SK-N-SH treated with all-trans-retinoic acid at 6 μM for 48 hours (cell line): ENCODE results near the gene EPN2.

Experiments used
- PPARA ChIP-seq: fragments of 250-450 bp; sonication (Bioruptor Pico); IDR thresholded peaks from 2 replicates; pipeline ENCODE4 v1.5.0; 2020; ENCODE audit warnings: mild to moderate bottlenecking, borderline replicate concordance
- RARB ChIP-seq: fragments of 250-450 bp; sonication (Bioruptor Pico); IDR thresholded peaks from 2 replicates; pipeline ENCODE4 v1.8.0; 2021; ENCODE audit warnings: mild to moderate bottlenecking, moderate library complexity
- SNAI2 ChIP-seq: fragments of 250-450 bp; sonication (Bioruptor Pico); IDR thresholded peaks from 2 replicates; pipeline ENCODE4 v1.5.0; 2020; ENCODE audit warnings: mild to moderate bottlenecking, moderate library complexity
- ZFP3 ChIP-seq: fragments of 250-450 bp; sonication (Bioruptor Pico); IDR thresholded peaks from 2 replicates; pipeline ENCODE4 v1.5.0; 2020; ENCODE audit warnings: mild to moderate bottlenecking, moderate library complexity
- TF ChIP-seq, protein P1 (sequence below): fragments of 250-450 bp; sonication (Bioruptor Pico); IDR thresholded peaks from 2 replicates; pipeline ENCODE4 v1.5.0; 2020; ENCODE audit warnings: mild to moderate bottlenecking, moderate library complexity
- TF ChIP-seq, protein P2 (sequence below): fragments of 250-450 bp; sonication (Bioruptor Pico); IDR thresholded peaks from 2 replicates; pipeline ENCODE4 v1.8.0; 2020; ENCODE audit warnings: mild to moderate bottlenecking, moderate library complexity, borderline replicate concordance

DNA sequence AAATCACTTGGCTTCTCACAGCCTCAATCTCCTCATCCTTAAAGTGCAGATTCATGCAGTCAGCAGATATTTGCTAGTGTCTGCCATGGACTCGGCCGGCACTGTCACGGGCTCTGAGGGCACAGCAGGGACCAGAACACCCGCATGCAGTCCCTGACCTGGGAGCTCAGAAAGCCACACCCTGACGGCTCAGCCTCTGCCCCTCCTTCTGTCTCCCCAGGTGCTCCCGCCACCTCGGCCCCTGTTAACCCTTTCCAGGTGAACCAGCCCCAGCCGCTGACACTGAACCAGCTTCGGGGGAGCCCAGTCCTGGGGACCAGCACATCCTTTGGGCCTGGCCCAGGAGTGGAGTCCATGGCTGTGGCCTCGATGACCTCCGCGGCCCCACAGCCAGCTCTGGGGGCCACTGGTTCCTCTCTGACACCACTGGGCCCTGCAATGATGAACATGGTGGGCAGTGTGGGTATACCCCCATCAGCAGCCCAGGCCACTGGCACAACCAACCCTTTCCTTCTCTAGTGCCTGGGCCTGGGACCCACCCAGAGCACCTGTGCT lies 96.6 kb downstream of the EPN2 start:
- TF ChIP-seq PPARA: no peak
- TF ChIP-seq, protein P1, sequence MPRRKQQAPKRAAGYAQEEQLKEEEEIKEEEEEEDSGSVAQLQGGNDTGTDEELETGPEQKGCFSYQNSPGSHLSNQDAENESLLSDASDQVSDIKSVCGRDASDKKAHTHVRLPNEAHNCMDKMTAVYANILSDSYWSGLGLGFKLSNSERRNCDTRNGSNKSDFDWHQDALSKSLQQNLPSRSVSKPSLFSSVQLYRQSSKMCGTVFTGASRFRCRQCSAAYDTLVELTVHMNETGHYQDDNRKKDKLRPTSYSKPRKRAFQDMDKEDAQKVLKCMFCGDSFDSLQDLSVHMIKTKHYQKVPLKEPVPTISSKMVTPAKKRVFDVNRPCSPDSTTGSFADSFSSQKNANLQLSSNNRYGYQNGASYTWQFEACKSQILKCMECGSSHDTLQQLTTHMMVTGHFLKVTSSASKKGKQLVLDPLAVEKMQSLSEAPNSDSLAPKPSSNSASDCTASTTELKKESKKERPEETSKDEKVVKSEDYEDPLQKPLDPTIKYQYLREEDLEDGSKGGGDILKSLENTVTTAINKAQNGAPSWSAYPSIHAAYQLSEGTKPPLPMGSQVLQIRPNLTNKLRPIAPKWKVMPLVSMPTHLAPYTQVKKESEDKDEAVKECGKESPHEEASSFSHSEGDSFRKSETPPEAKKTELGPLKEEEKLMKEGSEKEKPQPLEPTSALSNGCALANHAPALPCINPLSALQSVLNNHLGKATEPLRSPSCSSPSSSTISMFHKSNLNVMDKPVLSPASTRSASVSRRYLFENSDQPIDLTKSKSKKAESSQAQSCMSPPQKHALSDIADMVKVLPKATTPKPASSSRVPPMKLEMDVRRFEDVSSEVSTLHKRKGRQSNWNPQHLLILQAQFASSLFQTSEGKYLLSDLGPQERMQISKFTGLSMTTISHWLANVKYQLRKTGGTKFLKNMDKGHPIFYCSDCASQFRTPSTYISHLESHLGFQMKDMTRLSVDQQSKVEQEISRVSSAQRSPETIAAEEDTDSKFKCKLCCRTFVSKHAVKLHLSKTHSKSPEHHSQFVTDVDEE (CRISPR knock-in tag): no peak
- TF ChIP-seq SNAI2 (CRISPR knock-in tag): no peak
- TF ChIP-seq, protein P2, sequence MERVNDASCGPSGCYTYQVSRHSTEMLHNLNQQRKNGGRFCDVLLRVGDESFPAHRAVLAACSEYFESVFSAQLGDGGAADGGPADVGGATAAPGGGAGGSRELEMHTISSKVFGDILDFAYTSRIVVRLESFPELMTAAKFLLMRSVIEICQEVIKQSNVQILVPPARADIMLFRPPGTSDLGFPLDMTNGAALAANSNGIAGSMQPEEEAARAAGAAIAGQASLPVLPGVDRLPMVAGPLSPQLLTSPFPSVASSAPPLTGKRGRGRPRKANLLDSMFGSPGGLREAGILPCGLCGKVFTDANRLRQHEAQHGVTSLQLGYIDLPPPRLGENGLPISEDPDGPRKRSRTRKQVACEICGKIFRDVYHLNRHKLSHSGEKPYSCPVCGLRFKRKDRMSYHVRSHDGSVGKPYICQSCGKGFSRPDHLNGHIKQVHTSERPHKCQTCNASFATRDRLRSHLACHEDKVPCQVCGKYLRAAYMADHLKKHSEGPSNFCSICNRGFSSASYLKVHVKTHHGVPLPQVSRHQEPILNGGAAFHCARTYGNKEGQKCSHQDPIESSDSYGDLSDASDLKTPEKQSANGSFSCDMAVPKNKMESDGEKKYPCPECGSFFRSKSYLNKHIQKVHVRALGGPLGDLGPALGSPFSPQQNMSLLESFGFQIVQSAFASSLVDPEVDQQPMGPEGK: no peak
- TF ChIP-seq RARB (CRISPR knock-in tag): no peak
- TF ChIP-seq ZFP3 (CRISPR knock-in tag): no peak
